Measurements from ENCODE around the gene TERB2. TPM values are rescaled to one million over a fixed set of nuclear protein-coding genes. Genes with fewer than 3 reads are reported as not detected.
"Not testable (repeated sequence)": the region's sequence is repeated elsewhere in the genome, so short reads cannot be mapped to it uniquely, and the experiment has no call there.

The TERB2 gene
- total and polyA plus RNA-seq, 2 of the 4 experiments (the other 2 are of a cell fraction), result not detected

- not testable (repeated sequence) for H3K4me2 ChIP-seq (ENCODE audit: low read depth, low read length)
These were observed 44.3 kb upstream of the TERB2 start for GRCh38 chr15:44912186-44912585.

DNA sequence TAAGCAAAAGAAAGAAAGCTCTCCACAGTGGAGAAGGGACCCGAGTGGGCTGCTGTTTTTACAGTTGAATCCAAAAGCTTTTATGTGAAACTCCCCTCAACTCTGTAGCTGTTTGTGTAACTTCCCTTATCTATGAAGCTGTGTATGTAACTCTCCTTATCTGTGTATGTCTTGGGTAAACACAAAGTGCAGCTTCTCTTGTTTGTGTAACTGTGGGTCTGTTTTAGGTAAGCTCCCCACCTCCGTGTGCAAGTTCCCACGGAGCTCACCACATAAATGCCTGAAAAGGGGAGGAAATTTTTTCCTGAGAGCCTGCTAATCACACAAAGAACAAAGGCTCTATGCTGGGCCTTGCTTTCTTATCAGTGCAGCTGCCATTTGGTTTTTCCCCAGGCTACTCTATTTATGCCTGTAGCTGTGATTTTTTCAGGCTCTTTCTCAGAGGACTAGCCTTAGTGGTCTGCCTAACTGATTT, 43.5 kb upstream of the TERB2 start:
- H2BK5ac ChIP-seq (ENCODE audit: low read depth, low read length, poor library complexity, severe bottlenecking); H3K36me3 ChIP-seq (ENCODE audit: control insufficient read depth, insufficient read depth, low read length); intact Hi-C loops (cut with micrococcal nuclease); H2AK9ac ChIP-seq (replicated peaks; ENCODE audit: low read depth, low read length, poor library complexity); H3K27me3 ChIP-seq (ENCODE audit: control insufficient read depth, insufficient read depth, low read length); in situ Hi-C loops (cut with MboI; ENCODE audit: low sequenced_read_pairs); H4K20me1 ChIP-seq (ENCODE audit: insufficient read depth, low read length); H4K8ac ChIP-seq (ENCODE audit: low read depth in 2 of 2, low read length in 2 of 2); POLR2A ChIA-PET (ENCODE audit: unreplicated experiment); dilution Hi-C loops (cut with HindIII; ENCODE audit: low sequenced_read_pairs, unreplicated experiment); ATAC-seq (ENCODE audit: low read depth); H3K4me2 ChIP-seq (ENCODE audit: low read depth, low read length); H3K4me3 ChIP-seq (ENCODE audit: insufficient read depth, low read depth, low read length); CTCF ChIA-PET; H3K23ac ChIP-seq (ENCODE audit: low read depth, low read length); DNase-seq; H2BK15ac ChIP-seq (ENCODE audit: low read depth, low read length); H3K27ac ChIP-seq (ENCODE audit: insufficient read depth, low read length); BruUV-seq (replicated peaks); H3K4me1 ChIP-seq (ENCODE audit: control insufficient read depth, insufficient read depth, low read length); H3K9me1 ChIP-seq (ENCODE audit: insufficient read depth, low read length); H2AFZ ChIP-seq (replicated peaks; ENCODE audit: low read length, poor library complexity); H3K9me3 ChIP-seq (ENCODE audit: control insufficient read depth, insufficient read depth, low read length); H3K56ac ChIP-seq (ENCODE audit: extremely low read depth, insufficient read depth, low read length); H2BK120ac ChIP-seq (ENCODE audit: low read depth, low read length); H3K18ac ChIP-seq (ENCODE audit: low read depth, low read length); H2BK20ac ChIP-seq (ENCODE audit: low read depth, low read length); H2AK5ac ChIP-seq (ENCODE audit: low read depth, low read length); H3K79me1 ChIP-seq (ENCODE audit: low read depth in 1 of 2, low read length in 2 of 2); H4K91ac ChIP-seq (ENCODE audit: insufficient read depth, low read depth, low read length); H3K14ac ChIP-seq (replicated peaks; ENCODE audit: low read depth, low read length); H4K5ac ChIP-seq (ENCODE audit: low read depth, low read length); H3K4ac ChIP-seq (ENCODE audit: low read depth, low read length); H3K9ac ChIP-seq (ENCODE audit: low read depth, low read length): not testable (repeated sequence)
- WGBS, 2 experiments (ENCODE audit: extremely low coverage in 2 of 2, insufficient read length in 1 of 2), result no CpG with 5 or more reads among the region's 3 CpGs

More at GRCh38 chr15:44912186-44912585, 44.3 kb upstream of the TERB2 start:
- H3K27ac ChIP-seq (ENCODE audit: insufficient read depth, low read length); H3K14ac ChIP-seq (replicated peaks; ENCODE audit: low read depth, low read length); H3K4me3 ChIP-seq (ENCODE audit: insufficient read depth, low read depth, low read length); intact Hi-C loops (cut with micrococcal nuclease); H3K9ac ChIP-seq (ENCODE audit: low read depth, low read length); H2BK120ac ChIP-seq (ENCODE audit: low read depth, low read length); H4K91ac ChIP-seq (ENCODE audit: insufficient read depth, low read depth, low read length); H3K4me1 ChIP-seq (ENCODE audit: control insufficient read depth, insufficient read depth, low read length); H3K27me3 ChIP-seq (ENCODE audit: control insufficient read depth, insufficient read depth, low read length); H3K9me3 ChIP-seq (ENCODE audit: control insufficient read depth, insufficient read depth, low read length); in situ Hi-C loops (cut with MboI; ENCODE audit: low sequenced_read_pairs); H2BK20ac ChIP-seq (ENCODE audit: low read depth, low read length); H4K20me1 ChIP-seq (ENCODE audit: insufficient read depth, low read length); POLR2A ChIA-PET (ENCODE audit: unreplicated experiment); dilution Hi-C loops (cut with HindIII; ENCODE audit: low sequenced_read_pairs, unreplicated experiment); H3K79me1 ChIP-seq (ENCODE audit: low read depth in 1 of 2, low read length in 2 of 2); H2BK5ac ChIP-seq (ENCODE audit: low read depth, low read length, poor library complexity, severe bottlenecking); CTCF ChIA-PET; DNase-seq; H4K8ac ChIP-seq (ENCODE audit: low read depth in 2 of 2, low read length in 2 of 2); H3K36me3 ChIP-seq (ENCODE audit: control insufficient read depth, insufficient read depth, low read length); H2AFZ ChIP-seq (replicated peaks; ENCODE audit: low read length, poor library complexity); H3K4ac ChIP-seq (ENCODE audit: low read depth, low read length); H3K18ac ChIP-seq (ENCODE audit: low read depth, low read length); H2BK15ac ChIP-seq (ENCODE audit: low read depth, low read length); ATAC-seq (ENCODE audit: low read depth); H2AK5ac ChIP-seq (ENCODE audit: low read depth, low read length); H3K9me1 ChIP-seq (ENCODE audit: insufficient read depth, low read length); H3K56ac ChIP-seq (ENCODE audit: extremely low read depth, insufficient read depth, low read length); BruUV-seq (replicated peaks); H4K5ac ChIP-seq (ENCODE audit: low read depth, low read length); H3K23ac ChIP-seq (ENCODE audit: low read depth, low read length); H2AK9ac ChIP-seq (replicated peaks; ENCODE audit: low read depth, low read length, poor library complexity): not testable (repeated sequence)
- no CpG with 5 or more reads among the region's 1 CpG for WGBS, 2 experiments (ENCODE audit: extremely low coverage in 2 of 2, insufficient read length in 1 of 2)
